C4-2B (cell line): ENCODE results near the gene MAFB.

Source experiments
- H3K27ac ChIP-seq: fragments of 450-650 bp; 2 replicates; pipeline ENCODE4 v1.5.1; 2017
- CTCF ChIP-seq: fragments of 450-650 bp; conservative IDR thresholded peaks from 2 replicates; pipeline ENCODE4 v1.5.1; 2017; ENCODE audit warnings: mild to moderate bottlenecking
- ZFX ChIP-seq: fragments of 450-650 bp; IDR thresholded peaks from 2 replicates; pipeline ENCODE4 v1.6.1; 2017

The MAFB gene

GRCh38 chr20:40720099-40720498, 31.1 kb upstream of the MAFB start:
- H3K27ac ChIP-seq: no peak overlapping the region
- TF ChIP-seq CTCF (no peak), ZFX (no peak)

- no peak overlapping the region for H3K27ac ChIP-seq
- TF ChIP-seq CTCF: no peak
Observed at GRCh38 chr20:40718982-40719729, 30.1 kb upstream of the MAFB start.

- no peak for TF ChIP-seq CTCF
- no peak for TF ChIP-seq ZFX
- no peak overlapping the region for H3K27ac ChIP-seq
Observed at GRCh38 chr20:40718214-40718977, 29.4 kb upstream of the MAFB start.

- no peak overlapping the region for H3K27ac ChIP-seq
- TF ChIP-seq CTCF (no peak), ZFX (no peak)
Observed at GRCh38 chr20:40717343-40717865, 28.4 kb upstream of the MAFB start.

GRCh38 chr20:40715491-40715890, 26.5 kb upstream of the MAFB start:
- H3K27ac ChIP-seq: no peak overlapping the region
- TF ChIP-seq CTCF: no peak

- H3K27ac ChIP-seq: no peak overlapping the region
- TF ChIP-seq CTCF: no peak
- no peak for TF ChIP-seq ZFX
Observed at GRCh38 chr20:40714916-40715315, 25.9 kb upstream of the MAFB start.

GRCh38 chr20:40714109-40714508, 25.1 kb upstream of the MAFB start:
- TF ChIP-seq ZFX (no peak), CTCF (no peak)

More at GRCh38 chr20:40714109-40714508, 25.1 kb upstream of the MAFB start:
- no peak overlapping the region for H3K27ac ChIP-seq
